Right lobe of liver (tissue), 4 donors: ENCODE measurements around the gene GRB7.

ENCODE experiments used
- CTCF ChIP-seq, 4 donors: fragments of 200-600 bp in 3 of 4; fragments of 450-650 bp in 1 of 4; IDR thresholded peaks; one replicate each; pipeline versions ENCODE4 v1.5.1 to v1.8.0; 2016 to 2022; ENCODE audit warnings: antibody characterized with exemption in 4 of 4, mild to moderate bottlenecking in 2 of 4
- POLR2A ChIP-seq: fragments of 450-650 bp; IDR thresholded peaks from one replicate; pipeline ENCODE4 v1.6.1; 2017; ENCODE audit warnings: antibody characterized with exemption, mild to moderate bottlenecking
- donor health status: DM: no; HTN: no; CAD: no.
- donor health status: DM: no; HTN: no; CAD: no.
- donor health status: DM: no; HTN: yes; CAD: no.

- TF ChIP-seq CTCF (IDR thresholded peaks at IDR 0.05): no peak
- TF ChIP-seq POLR2A: no peak
Observed at GRCh38 chr17:39765175-39765574, 27.4 kb downstream of the GRB7 start.
